GM21737 (cell line): Measurements from ENCODE around the gene PRIM2.
"Not testable (repeated sequence)": the region's sequence is repeated elsewhere in the genome, so short reads cannot be mapped to it uniquely, and the experiment has no call there.

ENCODE experiments used
- ATAC-seq: cut with Tn5 transposase; IDR thresholded peaks from one replicate; pipeline ENCODE4 v1.9.1; 2021; ENCODE audit warnings: mild to moderate bottlenecking, moderate library complexity; ENCODE audit not compliant: unreplicated experiment

PRIM2 gene

GRCh38 chr6:57444787-57445186 lies 127.4 kb downstream of the PRIM2 start:
- ATAC-seq = not testable (repeated sequence)

- ATAC-seq = peak; percentile 50
Observed at GRCh38 chr6:57445379-57445778, 127.9 kb downstream of the PRIM2 start.

GRCh38 chr6:57445790-57446468 lies 128.5 kb downstream of the PRIM2 start:
- peak; percentile 77 for ATAC-seq

GRCh38 chr6:57449496-57450066 lies 132.2 kb downstream of the PRIM2 start:
- not testable (repeated sequence) for ATAC-seq

GRCh38 chr6:57459781-57460180 lies 142.4 kb downstream of the PRIM2 start:
- ATAC-seq = not testable (repeated sequence)

- ATAC-seq = not testable (repeated sequence)
Observed at GRCh38 chr6:57461022-57461421, 143.6 kb downstream of the PRIM2 start.

GRCh38 chr6:57463809-57464208 lies 146.4 kb downstream of the PRIM2 start:
- not testable (repeated sequence) for ATAC-seq

- ATAC-seq = not testable (repeated sequence)
Observed at GRCh38 chr6:57465968-57466367, 148.5 kb downstream of the PRIM2 start.

- ATAC-seq = no peak
Observed at GRCh38 chr6:57469072-57469471, 151.6 kb downstream of the PRIM2 start.

- ATAC-seq = not testable (repeated sequence)
Observed at GRCh38 chr6:57470148-57470547, 152.7 kb downstream of the PRIM2 start.

- ATAC-seq = not testable (repeated sequence)
Observed at GRCh38 chr6:57471314-57471864, 154.0 kb downstream of the PRIM2 start.

GRCh38 chr6:57472861-57473362 lies 155.5 kb downstream of the PRIM2 start:
- not testable (repeated sequence) for ATAC-seq

- not testable (repeated sequence) for ATAC-seq
Observed at GRCh38 chr6:57474862-57475475, 157.5 kb downstream of the PRIM2 start.

- ATAC-seq = not testable (repeated sequence)
Observed at GRCh38 chr6:57475656-57476055, 158.2 kb downstream of the PRIM2 start.

GRCh38 chr6:57480194-57480593 lies 162.8 kb downstream of the PRIM2 start:
- not testable (repeated sequence) for ATAC-seq

GRCh38 chr6:57481121-57481520 lies 163.7 kb downstream of the PRIM2 start:
- ATAC-seq = not testable (repeated sequence)

GRCh38 chr6:57482471-57482870 lies 165.0 kb downstream of the PRIM2 start:
- not testable (repeated sequence) for ATAC-seq

GRCh38 chr6:57486494-57487081 lies 169.2 kb downstream of the PRIM2 start:
- not testable (repeated sequence) for ATAC-seq

- ATAC-seq = not testable (repeated sequence)
Observed at GRCh38 chr6:57488551-57488950, 171.1 kb downstream of the PRIM2 start.

GRCh38 chr6:57489887-57490286 lies 172.5 kb downstream of the PRIM2 start:
- not testable (repeated sequence) for ATAC-seq

GRCh38 chr6:57491795-57492194 lies 174.4 kb downstream of the PRIM2 start:
- ATAC-seq = not testable (repeated sequence)
